ENCODE data around the gene PRXL2B. TPM values are rescaled to one million over a fixed set of nuclear protein-coding genes. Genes with fewer than 3 reads are reported as not detected.

Gene PRXL2B
- total RNA-seq, 2 donors from 2014 or later, result 5.6 to 8.8 TPM

GRCh38 chr1:2611621-2612437 lies 25.3 kb downstream of the PRXL2B start:
- TF ChIP-seq CTCF (IDR thresholded peaks at IDR 0.05) (no peak), POLR2A (IDR thresholded peaks at IDR 0.05) (no peak)
- ATAC-seq (no peak), DNase-seq (no peak)
- WGBS, 2 donors, result 81 to 100% methylated on average over 1 to 18 of the region's 19 CpGs
- H3K4me1 ChIP-seq, result no peaks in the 10 kb centered on the region
- no peak overlapping the region for H3K4me3 ChIP-seq
- H3K27ac ChIP-seq, result no peak overlapping the region
- intact Hi-C loops (cut with DNase I), result no loop called here
- no peaks in the 10 kb centered on the region for H3K36me3 ChIP-seq (replicated peaks in 1 of 2; ENCODE audit: insufficient read depth in 1 of 2, low read depth in 2 of 2)
- no peaks in the 10 kb centered on the region for H3K27me3 ChIP-seq
- no peaks in the 10 kb centered on the region for H3K9me3 ChIP-seq

- Histone ChIP-seq H3K9me3 (no peaks in the 10 kb centered on the region), H3K27me3 (no peaks in the 10 kb centered on the region), H3K27ac (no peak overlapping the region), H3K36me3 (replicated peaks in 1 of 2; ENCODE audit: insufficient read depth in 1 of 2, low read depth in 2 of 2) (no peaks in the 10 kb centered on the region), H3K4me1 (no peaks in the 10 kb centered on the region), H3K4me3 (no peak overlapping the region)
- ATAC-seq (no peak), DNase-seq (no peak)
- TF ChIP-seq POLR2A (IDR thresholded peaks at IDR 0.05), result no peak
- TF ChIP-seq CTCF (IDR thresholded peaks at IDR 0.05), result no peak
- intact Hi-C loops (cut with DNase I), result no loop called here
- WGBS, 2 donors, result 80 to 83% methylated on average over 7 to 11 of the region's 11 CpGs
These were observed 26.2 kb downstream of the PRXL2B start for GRCh38 chr1:2612591-2613365.

DNA sequence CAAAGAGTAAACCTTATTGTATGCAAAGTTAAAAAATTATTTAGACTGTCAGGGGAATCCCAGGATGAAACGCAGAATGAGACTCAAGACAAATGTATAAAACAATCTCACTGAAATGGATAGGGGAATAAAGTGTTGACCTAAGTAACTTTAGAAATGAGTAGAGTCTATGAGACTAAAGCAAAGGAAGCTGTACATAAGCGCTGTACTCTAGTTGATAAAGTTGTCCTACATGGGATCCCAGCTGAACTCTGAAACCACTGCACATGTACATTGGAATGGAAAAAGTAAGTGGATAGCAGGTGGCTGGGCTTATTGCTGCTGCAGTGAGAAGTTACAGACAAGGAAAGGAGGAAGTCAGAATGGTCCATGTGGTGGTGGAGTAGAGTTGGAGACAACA lies 27.6 kb downstream of the PRXL2B start:
- Histone ChIP-seq H3K4me3 (no peak overlapping the region), H3K4me1 (no peaks in the 10 kb centered on the region), H3K36me3 (replicated peaks in 1 of 2; ENCODE audit: insufficient read depth in 1 of 2, low read depth in 2 of 2) (no peaks in the 10 kb centered on the region), H3K27ac (no peak overlapping the region), H3K9me3 (no peaks in the 10 kb centered on the region), H3K27me3 (no peaks in the 10 kb centered on the region)
- ATAC-seq (no peak), DNase-seq (no peak)
- WGBS, 2 donors, result 84 to 85% methylated on average over 2 of the region's 2 CpGs
- TF ChIP-seq CTCF (IDR thresholded peaks at IDR 0.05) (no peak), POLR2A (IDR thresholded peaks at IDR 0.05) (no peak)
- intact Hi-C loops (cut with DNase I), result no loop called here

GRCh38 chr1:2617971-2618470 lies 31.4 kb downstream of the PRXL2B start:
- DNase-seq (no peak), ATAC-seq (no peak)
- H3K36me3 ChIP-seq (replicated peaks in 1 of 2; ENCODE audit: insufficient read depth in 1 of 2, low read depth in 2 of 2), result no peaks in the 10 kb centered on the region
- WGBS, 2 donors, result 0 to 4% methylated on average over 1 of the region's 1 CpG
- no peaks in the 10 kb centered on the region for H3K9me3 ChIP-seq
- intact Hi-C loops (cut with DNase I), result no loop called here
- H3K27ac ChIP-seq, result no peak overlapping the region
- H3K4me3 ChIP-seq, result no peak overlapping the region
- H3K27me3 ChIP-seq, result no peaks in the 10 kb centered on the region
- TF ChIP-seq CTCF (IDR thresholded peaks at IDR 0.05) (no peak), POLR2A (IDR thresholded peaks at IDR 0.05) (no peak)
- H3K4me1 ChIP-seq, result no peaks in the 10 kb centered on the region
